Activated CD4-positive, alpha-beta T cell treated with anti-CD3 and anti-CD28 coated beads, Interleukin-2, Interleukin-4, amounts not matched to agents 100 ng/mL and 50 ng/mL, durations not matched to agents 16 hours and 8 hours (primary cell): Measurements from ENCODE around the gene SULT1A1.
"Not testable (repeated sequence)": the region's sequence is repeated elsewhere in the genome, so short reads cannot be mapped to it uniquely, and the experiment has no call there.

Experiments
- DNase-seq: peaks from one replicate; pipeline ENCODE4 v3.0.0-alpha.2; 2020; ENCODE audit warnings: low spot score

The SULT1A1 gene

DNA sequence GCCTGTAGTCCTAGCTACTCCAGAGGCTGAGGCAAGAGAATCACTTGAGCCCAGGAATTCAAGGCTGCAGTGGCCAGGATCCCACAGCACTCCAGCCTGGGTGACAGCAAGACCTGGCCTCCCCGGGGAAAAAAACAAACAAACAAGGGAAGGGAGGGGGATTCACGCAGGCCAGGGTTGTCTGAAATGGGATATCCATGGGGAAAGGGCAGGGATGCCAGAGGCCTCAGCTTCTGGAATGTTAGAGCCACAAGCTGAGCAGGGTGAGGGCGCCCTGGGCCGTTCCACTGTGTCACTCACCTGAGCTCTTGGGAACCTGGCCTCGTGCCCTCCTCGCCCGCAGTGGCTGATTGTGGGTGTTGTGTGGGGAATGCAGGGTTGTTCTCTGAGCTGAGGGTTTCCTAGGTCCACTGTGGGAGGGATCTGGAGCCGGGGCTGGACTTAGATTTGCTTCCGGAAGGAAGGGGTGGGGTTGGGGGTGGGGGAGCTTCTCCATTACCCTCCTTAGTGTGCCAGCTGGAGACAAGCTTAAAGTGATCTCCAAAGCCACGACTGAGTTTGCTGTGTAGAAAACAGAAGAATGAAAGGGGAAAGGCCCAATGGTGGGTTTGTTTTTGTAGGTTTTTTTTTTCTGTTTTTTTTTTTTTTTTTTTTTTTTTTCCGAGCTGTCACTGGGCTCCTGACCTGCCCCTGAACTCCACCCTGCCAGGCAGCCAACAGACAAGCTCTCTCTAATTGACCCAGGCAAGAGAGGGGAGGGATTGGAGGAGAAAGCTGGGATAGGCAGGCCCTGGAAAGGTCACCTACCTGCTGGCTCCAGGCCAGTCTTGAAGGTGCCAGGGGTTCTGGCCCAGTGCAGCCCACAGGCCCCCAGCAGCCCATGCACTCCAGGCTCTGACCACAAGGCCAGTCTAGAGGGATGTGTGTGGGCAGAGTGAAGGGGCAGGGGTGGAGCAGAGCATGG lies at the start of gene SULT1A1:
TSS of gene SULT1A1 (minus strand) at position 414 of the 964 bp plus-strand sequence. CDS start 1,189 bp downstream, outside the sequence.
- no peak for DNase-seq

DNA sequence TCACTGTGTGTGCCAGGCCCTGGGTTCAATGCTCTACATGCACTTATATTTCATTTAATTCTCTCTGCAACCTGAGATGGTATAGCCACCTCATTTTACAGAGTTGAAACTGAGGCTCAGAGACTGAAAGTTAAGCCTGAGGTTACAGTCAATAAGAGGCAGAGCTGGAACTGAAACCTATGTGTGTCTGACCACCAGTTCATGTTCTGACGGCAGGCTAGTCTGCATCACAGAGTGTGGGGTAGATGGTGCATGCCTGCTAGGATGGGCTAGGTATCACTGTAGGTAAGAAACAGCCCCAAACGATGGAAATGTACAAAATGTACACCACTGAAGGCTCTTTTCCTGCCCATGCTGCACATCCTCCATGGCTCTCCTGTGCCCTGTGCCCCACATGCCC lies 30.1 kb upstream of the SULT1A1 start:
- DNase-seq: peak; percentile 35

DNA sequence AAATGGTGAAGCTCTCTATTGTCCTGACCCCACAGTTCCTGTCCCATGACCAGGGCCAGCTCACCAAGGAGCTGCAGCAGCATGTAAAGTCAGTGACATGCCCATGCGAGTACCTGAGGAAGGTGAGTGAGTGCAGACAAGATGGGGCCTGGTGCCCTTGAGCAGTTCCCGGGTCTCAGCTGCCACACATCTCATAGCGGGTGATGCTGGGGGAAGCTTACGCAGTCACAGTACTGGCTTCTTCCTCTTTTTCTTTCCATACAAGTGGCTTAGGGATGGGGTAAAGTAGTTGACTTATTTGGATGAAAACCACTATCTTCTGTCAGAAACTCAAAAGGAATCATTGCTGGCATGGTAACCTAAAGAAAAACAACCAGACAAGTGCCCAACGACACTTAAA lies 28.5 kb upstream of the SULT1A1 start:
- not testable (repeated sequence) for DNase-seq

GRCh38 chr16:28637765-28638164 lies 27.9 kb upstream of the SULT1A1 start, which contains the start of gene NPIPB8:
NPIPB8 (plus strand) TSS chr16:28638065; CDS start chr16:28638361, 296 bp downstream.
- not testable (repeated sequence) for DNase-seq

DNA sequence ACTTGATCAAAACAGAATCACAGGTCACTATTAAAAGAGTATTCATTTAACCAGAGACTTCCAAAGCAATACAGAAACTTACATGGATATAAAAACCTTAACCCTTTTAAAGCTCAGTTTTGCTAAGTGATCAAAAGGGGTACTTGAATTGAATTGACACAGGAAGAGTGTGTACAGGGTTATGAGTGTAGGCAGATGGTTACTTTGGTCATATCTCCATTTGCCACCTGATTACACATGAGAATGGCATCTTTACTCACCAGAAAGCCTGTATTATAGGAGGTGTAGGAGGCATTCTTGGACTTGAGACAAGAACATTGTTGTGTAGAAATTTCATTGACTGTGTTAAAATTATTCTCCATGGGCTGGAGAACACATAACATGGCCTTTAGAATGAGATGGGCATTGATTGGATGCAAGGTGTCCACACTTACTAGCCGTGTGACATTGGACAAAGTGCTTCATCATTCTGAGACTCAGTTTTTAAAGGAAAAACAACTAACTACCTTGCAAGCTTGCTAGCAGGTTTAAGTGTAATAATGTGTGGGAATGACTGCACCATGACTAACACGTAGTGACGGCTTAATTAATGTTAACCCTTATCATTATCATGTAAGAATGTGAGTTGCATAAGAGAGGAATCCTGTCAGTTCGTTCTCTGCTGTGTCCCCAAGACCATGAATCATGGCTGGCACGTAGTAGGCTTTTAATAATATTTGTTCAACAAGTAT lies 26.4 kb upstream of the SULT1A1 start:
- DNase-seq: not testable (repeated sequence)

GRCh38 chr16:28630905-28631304 lies 21.1 kb upstream of the SULT1A1 start:
- not testable (repeated sequence) for DNase-seq

- DNase-seq: peak; percentile 61
Measured at GRCh38 chr16:28623172-28623711, 13.4 kb upstream of the SULT1A1 start.

- DNase-seq: not testable (repeated sequence)
Measured at GRCh38 chr16:28622532-28623171, 12.8 kb upstream of the SULT1A1 start.

GRCh38 chr16:28621481-28622155 lies 11.8 kb upstream of the SULT1A1 start:
- DNase-seq: no peak

DNA sequence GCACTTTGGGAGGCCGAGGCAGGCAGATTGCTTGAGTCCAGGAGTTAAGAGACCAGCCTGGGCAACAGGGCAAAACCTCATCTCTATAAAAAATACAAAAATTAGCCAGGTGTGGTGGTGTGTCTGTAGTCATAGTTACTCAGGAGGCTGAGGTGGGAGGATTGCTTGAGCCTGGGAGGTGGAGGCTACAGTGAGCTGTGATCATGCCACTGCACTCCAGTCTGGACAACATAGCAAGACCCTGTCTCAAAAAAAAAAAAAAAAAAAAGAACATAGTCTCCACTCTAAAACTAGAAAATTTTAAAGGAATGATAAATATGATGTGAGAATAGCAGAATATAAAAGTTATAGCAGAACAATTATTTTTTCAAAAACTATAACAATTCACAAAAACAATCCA lies 10.5 kb upstream of the SULT1A1 start:
- not testable (repeated sequence) for DNase-seq

GRCh38 chr16:28617874-28618273 lies 8.0 kb upstream of the SULT1A1 start:
- DNase-seq: no peak

DNA sequence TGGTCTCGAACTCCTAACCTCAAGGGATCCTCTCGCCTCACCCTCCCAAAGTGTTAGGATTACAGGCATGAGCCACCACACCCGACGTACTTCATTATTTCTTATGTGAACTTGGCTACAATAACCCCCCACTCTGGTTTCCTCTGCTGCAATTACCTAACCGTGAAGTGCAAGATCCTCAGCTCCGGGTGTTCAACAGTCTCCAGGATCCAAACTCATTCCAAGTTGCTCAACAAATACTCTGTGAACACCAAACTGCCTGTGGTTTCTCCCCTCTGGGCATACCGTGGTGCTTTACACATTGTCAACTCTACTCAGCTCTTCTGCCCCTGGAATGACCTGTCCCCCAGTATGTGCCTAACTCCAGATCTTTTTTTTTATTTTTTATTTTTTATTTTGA lies 6.8 kb upstream of the SULT1A1 start:
- DNase-seq: no peak

DNA sequence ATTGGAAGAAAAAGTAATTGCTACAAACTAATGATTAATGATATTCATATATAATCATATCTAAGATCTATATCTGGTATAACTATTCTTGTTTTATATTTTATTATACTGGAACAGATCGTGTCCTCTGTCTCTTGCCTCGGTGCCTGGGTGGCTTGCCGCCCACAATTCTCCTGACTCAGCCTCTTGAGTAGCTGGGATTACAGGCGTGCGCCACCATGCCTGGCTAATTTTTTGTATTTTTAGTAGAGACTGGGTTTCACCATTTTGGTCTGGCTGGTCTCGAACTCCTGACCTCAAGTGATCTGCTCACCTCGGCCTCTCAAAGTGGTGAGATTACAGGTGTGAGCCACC lies 6.4 kb upstream of the SULT1A1 start:
- not testable (repeated sequence) for DNase-seq

GRCh38 chr16:28615486-28616223 lies 5.8 kb upstream of the SULT1A1 start:
- peak; percentile 34 for DNase-seq

GRCh38 chr16:28614561-28614960 lies 4.7 kb upstream of the SULT1A1 start:
- not testable (repeated sequence) for DNase-seq

DNA sequence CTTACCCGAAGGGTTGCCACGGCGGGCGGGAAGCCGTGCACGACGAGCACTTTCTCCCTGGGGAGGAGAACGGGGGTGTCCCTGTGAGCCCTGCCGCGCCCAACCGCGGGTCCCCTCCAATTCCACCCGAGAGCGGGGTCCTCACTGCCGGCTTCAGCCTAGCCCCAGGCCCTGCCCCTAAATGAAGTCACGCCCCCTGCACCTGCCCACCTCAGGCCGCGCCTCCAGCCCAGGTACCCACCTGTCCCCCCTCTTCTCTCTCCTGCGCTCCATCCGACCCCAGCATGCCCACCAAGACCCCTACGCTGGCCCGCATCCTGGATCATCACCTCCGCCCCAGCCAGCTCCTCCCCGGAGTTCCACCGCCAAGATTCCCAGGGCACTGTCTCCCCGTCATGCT lies 4.1 kb upstream of the SULT1A1 start:
- not testable (repeated sequence) for DNase-seq

GRCh38 chr16:28612359-28613280 lies 2.8 kb upstream of the SULT1A1 start:
- not testable (repeated sequence) for DNase-seq

DNA sequence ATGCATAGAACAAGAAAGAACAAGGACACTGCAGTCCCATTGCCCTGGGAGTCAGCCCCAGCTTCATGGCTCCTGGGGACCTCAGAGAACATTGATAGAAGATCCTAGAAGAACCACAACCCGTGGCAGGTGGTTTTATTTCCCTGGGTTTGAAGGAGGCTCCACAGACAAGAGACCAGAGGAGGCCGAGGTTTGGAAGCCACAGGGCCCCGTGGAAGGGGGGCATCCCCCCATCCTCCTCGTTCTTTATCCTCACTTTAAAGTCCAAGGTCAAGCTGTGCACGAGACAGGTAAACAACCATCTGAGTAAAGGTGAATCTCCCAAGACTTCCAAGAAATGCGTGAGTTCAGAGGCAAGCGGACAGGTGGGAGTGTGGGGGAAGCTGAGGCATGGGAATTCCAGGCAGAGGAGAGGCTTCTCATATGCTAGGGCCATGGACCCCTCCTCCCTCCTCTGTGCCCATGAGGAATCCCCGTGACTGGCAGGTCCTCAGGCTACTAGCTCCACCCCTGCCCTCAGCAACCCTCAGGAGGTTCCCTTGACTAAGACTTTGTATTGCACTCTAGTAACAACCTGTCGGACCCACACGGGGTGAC lies 849 bp upstream of the SULT1A1 start:
- DNase-seq: no peak
